HG02970 (cell line): ENCODE data around the gene MRPL24.

Source experiments
- ATAC-seq: cut with Tn5 transposase; IDR thresholded peaks from one replicate; pipeline ENCODE4 v1.9.1; 2021; ENCODE audit warnings: mild to moderate bottlenecking, moderate library complexity, moderate number of reproducible peaks; ENCODE audit not compliant: unreplicated experiment, low FRiP score

MRPL24 gene

DNA sequence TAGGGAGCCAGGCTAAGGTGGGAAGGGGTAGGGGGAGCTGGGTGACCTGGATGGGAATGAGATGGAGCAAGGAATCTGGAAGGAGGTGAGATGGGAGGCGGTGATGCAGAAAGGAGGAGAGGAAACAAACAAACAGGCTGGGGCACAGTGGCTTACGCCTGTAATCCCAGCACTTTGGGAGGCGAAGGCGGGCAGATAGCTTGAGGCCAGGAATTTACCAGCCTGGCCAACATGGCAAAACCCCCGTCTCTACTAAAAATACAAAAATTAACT, 46.3 kb downstream of the MRPL24 start:
- ATAC-seq, result no peak

DNA sequence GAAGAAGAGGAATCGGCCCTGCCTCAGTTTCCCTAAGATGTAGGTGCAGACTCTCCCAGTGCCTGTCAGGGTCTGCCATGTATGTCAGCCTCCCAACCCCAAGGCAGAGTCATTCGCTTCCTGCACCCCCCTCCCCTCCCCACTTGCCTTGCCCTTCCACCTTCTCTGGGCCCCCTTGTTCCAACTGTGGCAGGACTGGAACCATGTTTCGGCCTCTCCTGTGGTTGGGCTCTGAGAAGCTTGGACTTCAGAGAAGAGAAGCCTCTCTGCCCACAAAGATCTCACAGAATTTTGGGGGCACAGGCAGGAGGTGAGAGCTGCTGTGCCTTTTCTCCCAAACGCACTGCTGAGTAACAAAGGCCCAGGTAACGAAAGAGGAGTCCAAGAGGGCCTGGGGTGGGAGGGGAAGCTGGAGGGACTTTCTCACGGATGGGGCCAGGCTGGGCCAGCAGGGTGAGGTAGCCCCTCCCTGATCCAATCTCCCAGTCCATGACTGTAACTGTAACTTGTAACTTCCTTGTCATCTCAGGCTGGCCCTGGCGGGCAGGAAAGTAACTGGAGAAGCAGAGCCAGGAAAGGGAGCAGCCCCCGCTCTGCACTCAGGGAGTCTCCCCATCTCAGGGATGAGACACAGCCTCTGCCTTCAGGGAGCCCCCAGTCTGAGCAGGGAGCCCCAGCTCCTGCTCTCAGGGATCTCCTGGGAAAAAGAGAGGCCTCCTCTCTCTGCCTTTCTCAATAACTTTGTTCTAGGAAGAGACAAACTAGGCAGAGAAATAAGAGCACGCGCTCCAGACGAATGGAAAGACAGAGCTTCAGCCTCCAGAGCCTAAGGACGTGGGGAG, 46.8 kb downstream of the MRPL24 start:
- no peak for ATAC-seq

DNA sequence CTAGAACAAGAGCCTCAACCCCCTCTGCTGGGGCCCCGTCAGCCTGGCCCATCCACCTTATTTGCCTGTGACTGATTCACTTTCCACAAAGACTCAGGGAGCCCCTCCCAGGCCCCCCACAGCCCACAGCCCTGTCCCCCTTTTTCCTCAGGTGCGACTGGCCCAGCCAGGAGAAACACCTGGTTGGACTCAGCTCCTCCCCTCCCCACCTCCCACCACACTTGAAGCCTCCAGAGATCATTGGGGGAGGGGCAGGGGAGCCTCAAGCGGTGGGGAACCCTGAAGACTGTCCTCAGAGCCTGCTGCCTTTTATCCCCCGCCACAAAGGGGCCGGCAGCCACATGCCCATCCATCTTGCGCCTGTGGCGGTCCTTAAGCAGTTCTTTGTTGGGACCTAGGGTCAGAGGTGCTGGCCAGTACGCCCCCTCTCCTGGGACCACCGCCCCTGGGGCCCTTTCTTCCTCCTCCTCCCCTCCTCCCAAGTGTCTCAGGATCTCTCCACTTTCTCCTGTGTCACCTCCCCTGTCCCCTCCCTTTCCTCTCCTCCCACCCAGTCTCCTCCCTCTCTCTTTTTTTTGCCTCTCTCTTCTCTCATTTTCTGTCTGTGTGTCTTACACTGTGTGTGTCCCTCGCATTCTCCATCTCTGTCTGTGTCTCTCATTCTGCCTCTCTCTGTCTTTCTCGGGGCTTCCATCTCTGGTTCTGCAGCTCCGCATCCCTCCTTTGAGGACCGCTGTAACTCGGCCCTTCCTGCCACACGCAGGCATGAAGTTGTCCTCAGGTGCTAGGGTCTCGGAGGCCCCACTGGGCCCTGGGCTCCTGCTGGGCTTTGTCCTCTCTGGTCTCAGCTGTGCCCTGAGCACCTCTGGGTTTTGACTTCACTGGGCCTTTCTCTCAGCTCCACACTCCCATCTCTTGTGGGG, 47.7 kb downstream of the MRPL24 start:
- ATAC-seq, result no peak

DNA sequence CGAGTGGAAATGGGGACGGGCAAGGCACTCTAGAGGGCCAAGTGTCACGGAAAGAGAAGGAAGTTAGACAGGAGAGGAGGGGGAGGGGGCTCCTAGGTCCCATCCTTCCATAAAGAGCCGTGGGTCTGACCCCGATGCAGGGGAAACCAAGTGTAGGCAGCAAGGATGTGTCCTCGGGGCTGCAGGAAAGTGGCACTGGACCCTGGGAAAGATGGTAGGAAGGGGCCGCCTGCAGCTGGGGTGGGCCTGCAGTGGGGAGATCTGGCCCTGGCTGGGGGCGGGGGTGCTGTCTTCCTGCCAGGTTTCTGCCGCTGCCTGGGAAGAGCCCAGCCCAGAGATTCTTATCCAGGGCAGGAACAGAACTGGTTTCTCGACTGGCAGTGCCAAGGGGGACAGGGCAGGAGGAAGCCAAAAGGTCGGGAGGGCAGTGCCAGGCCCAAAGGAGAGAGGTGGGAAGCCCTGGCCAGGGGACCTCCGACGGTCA, 48.4 kb downstream of the MRPL24 start:
- no peak for ATAC-seq

DNA sequence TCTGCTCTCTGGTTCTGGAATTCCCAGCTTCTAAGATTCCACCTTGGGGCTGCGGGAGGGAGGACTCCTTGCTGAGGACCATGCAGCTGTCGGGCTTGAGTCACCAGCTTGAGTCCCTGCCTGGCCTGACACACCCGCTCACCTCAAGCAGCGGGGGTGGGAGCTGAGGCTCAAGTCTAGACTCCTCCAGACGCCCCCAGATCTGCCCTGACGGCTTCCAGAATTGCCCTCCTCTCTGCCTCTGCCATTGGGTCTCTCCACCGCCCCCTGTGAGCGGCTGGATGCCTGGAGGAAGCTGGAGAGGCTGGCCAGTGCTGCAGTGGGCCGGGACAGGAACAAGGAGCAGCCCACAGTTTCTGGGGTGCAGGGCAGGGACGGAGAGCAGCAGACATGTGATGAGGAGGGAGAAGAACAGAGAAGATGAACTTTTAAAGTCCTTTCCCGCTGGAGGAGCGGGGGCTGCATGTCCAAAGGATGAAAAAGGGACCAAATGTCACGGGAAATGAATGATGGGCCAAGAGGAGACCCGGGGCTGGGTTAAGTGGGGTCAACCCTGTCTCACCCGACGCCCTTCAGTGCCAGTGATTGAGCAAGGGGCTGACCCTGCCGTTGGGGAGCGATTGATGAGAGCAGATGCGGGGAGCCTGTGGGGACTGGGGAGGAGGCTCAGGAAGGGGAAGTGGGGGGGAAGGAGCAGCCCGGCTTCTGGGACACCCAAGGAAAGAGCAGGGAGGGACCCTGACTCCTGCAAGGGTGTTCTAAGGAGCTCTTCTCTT, 49.0 kb downstream of the MRPL24 start:
- ATAC-seq, result no peak

DNA sequence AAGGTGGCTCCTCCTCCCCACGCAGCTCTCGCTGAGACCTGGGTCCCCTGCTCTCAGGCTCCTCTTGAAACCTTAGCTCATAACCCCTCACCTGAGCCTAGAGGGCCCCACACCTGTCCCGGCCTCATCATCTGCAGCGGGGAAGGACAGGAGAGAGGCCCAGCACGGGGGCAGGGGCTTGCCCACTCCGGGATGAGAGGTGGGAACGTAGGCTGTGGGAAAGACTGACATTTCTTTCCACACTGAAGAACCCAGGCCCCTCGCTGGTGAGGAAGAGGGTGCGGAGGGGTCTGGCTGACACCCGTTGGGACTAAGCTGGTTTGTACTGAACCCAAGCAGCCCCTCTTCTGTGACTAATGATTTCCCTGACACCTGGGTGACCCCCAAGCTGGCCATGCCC, 49.7 kb downstream of the MRPL24 start:
- no peak for ATAC-seq

DNA sequence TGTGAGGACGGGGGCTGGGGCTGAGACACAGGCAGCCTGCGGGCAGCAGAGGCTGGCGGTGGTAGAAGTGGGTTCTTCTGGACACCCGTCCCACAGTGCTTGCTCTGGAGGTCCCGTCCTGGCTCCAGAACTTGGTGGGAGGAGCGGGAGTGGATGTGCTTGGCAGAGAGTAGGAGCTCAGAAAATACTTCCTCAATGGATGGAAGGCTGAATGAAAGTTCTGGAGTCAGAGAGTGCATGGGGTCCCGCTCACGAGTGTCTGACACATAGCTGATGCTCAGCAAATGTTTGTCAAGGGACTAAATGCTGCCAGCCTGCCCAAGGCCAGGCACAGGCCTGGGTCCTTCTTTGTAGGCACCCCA, 50.2 kb downstream of the MRPL24 start:
- ATAC-seq, result no peak

DNA sequence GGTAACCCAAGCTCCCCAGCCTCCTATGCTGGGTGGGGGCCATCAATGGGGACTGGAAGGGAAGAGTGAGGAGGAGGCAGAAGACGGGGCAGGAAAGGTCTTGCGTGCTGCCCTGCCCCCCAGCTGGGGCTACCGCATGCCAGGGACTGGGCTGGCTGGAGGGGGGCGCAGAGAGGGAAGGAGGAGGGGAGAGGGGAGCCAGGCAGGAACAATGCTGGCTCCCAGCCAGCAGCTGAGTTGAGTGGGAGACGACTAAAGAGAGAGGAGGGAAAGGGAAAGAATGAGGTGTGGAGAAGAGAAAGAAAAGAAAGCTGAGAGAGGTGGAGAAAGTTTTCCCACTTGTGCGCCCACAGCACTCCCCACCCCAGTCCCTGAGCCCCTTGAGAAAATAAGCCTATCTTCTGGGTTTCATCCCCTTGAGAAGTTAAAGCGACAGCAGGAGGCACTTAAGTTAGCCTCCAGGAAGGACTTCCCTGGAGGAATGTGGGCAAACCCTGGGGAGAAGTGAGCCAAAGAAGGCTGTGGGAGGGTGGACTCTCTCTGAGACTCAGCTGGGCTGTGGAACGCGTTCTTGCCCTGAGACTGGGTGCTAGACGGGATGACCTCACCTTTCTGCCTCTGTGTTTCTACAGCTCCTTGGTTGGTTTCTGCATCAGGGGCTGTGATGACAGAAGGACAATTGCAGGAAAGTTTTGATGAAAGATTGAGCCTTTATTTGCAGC, 50.8 kb downstream of the MRPL24 start:
- ATAC-seq, result no peak

DNA sequence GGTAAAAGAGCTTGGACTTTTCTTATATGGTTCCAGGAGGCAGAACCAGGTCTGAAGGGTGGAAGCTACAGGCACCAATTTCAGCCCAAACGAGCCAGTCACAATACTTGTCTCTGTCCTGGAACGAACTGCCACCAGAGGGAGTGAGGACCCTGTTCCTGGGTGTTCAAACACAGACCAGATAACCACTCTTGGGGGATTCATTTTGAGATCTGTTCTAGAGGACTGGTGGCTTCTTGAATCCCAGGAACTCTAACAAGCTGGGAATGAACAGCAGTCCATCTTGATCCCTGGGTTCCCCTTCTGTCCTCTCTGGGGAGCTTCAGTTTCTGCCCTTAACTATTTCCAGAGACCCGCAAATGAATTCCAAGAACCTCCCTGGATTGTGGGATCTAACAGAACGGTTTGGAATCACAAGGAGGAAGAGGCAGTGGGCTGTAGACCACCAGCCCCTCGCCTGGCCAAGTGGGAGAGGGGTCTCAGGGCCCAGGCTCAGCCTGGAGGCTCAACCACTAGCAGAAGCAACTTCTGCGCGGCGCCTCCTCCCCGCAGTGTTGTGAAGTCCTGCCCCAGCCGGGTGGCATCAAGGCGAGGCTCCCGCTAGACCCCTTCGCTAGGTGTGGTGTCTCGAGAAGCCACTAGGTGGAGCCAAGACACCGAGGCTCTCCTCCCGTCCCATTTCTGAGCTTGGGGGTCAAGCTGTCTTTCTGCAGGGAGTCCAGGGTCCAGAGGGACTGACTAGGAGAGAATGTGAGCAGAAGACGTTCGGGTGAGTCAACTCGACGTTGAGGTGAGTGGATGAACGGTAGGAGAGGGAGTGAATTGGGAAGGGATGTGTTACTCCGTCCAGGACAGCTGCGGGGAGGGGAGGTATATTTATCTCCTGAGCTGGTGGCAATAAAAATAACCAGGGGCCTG, 51.6 kb downstream of the MRPL24 start:
- no peak for ATAC-seq
